H9 (cell line): Measurements from ENCODE around the gene PRKAG3. TPM values are rescaled to one million over a fixed set of nuclear protein-coding genes. Genes with fewer than 3 reads are reported as not detected.

Experiments
- DNase-seq: peaks from one replicate; pipeline ENCODE4 v3.0.0-alpha.2; 2017
- H2AFZ ChIP-seq: one replicate; pipeline ENCODE4 v1.6.1; 2013; ENCODE audit warnings: mild to moderate bottlenecking, low read length, control low read depth, moderate library complexity
- H2AK5ac ChIP-seq: 2 replicates; pipeline ENCODE4 v1.6.1; 2013; ENCODE audit warnings: low read length, control low read depth, mixed read lengths; ENCODE audit not compliant: insufficient read length
- H2BK120ac ChIP-seq: one replicate; pipeline ENCODE4 v1.6.1; 2013; ENCODE audit warnings: low read depth, mild to moderate bottlenecking, low read length, control low read depth, inconsistent platforms; ENCODE audit not compliant: poor library complexity, severe bottlenecking
- H2BK12ac ChIP-seq: 2 replicates; pipeline ENCODE4 v1.6.1; 2013; ENCODE audit warnings: low read length, control low read depth, mixed read lengths, low read depth; ENCODE audit not compliant: insufficient read length
- H2BK15ac ChIP-seq: 2 replicates; pipeline ENCODE4 v1.6.1; 2013; ENCODE audit warnings: low read depth, low read length, control low read depth
- H2BK20ac ChIP-seq: one replicate; pipeline ENCODE4 v1.6.1; 2013; ENCODE audit warnings: low read depth, mild to moderate bottlenecking, low read length, control low read depth, inconsistent platforms; ENCODE audit not compliant: poor library complexity, severe bottlenecking
- H2BK5ac ChIP-seq: 2 replicates; pipeline ENCODE4 v1.6.1; 2013; ENCODE audit warnings: low read length, control low read depth, mixed read lengths; ENCODE audit not compliant: insufficient read length
- H3K14ac ChIP-seq: 2 replicates; pipeline ENCODE4 v1.6.1; 2013; ENCODE audit warnings: low read length, control low read depth; ENCODE audit not compliant: insufficient read depth
- H3K18ac ChIP-seq: 2 replicates; pipeline ENCODE4 v1.6.1; 2013; ENCODE audit warnings: low read depth, mild to moderate bottlenecking, mixed read lengths, low read length, control low read depth; ENCODE audit not compliant: insufficient read length
- H3K23ac ChIP-seq: 2 replicates; pipeline ENCODE4 v1.6.1; 2013; ENCODE audit warnings: low read length, control low read depth, mixed read lengths, low read depth; ENCODE audit not compliant: insufficient read length
- H3K23me2 ChIP-seq: 2 replicates; pipeline ENCODE4 v1.6.1; 2013; ENCODE audit warnings: low read depth, mild to moderate bottlenecking, mixed read lengths, low read length, control low read depth; ENCODE audit not compliant: insufficient read length, poor library complexity, severe bottlenecking
- H3K27ac ChIP-seq: 2 replicates; pipeline ENCODE4 v1.5.1; 2013; ENCODE audit warnings: low read length, control low read depth, mixed read lengths, low read depth; ENCODE audit not compliant: insufficient read length
- H3K27me3 ChIP-seq: 2 replicates; pipeline ENCODE4 v1.6.1; 2013; ENCODE audit warnings: low read length, control low read depth, inconsistent platforms; ENCODE audit not compliant: insufficient read depth
- H3K4ac ChIP-seq: 2 replicates; pipeline ENCODE4 v1.6.1; 2013; ENCODE audit warnings: low read depth, mild to moderate bottlenecking, control low read depth, inconsistent platforms, low read length, moderate library complexity
- H3K4me1 ChIP-seq: 2 replicates; pipeline ENCODE4 v1.6.1; 2013; ENCODE audit warnings: low read length, control low read depth, inconsistent platforms; ENCODE audit not compliant: insufficient read depth
- H3K4me2 ChIP-seq: 2 replicates; pipeline ENCODE4 v1.6.1; 2013; ENCODE audit warnings: low read length, control low read depth, mixed read lengths; ENCODE audit not compliant: insufficient read length, insufficient read depth
- H3K56ac ChIP-seq: 2 replicates; pipeline ENCODE4 v1.6.1; 2013; ENCODE audit warnings: low read depth, mild to moderate bottlenecking, mixed read lengths, low read length, control low read depth; ENCODE audit not compliant: insufficient read length
- H3K79me1 ChIP-seq: 2 replicates; pipeline ENCODE4 v1.6.1; 2013; ENCODE audit warnings: low read depth, mild to moderate bottlenecking, moderate library complexity, low read length, control low read depth, inconsistent platforms; ENCODE audit not compliant: insufficient read depth, poor library complexity, severe bottlenecking
- H3K79me2 ChIP-seq: 2 replicates; pipeline ENCODE4 v1.6.1; 2013; ENCODE audit warnings: low read length, control low read depth, inconsistent platforms; ENCODE audit not compliant: insufficient read depth
- H3K9ac ChIP-seq: 2 replicates; pipeline ENCODE4 v1.6.1; 2013; ENCODE audit warnings: low read length, control low read depth, mixed read lengths; ENCODE audit not compliant: insufficient read length; ENCODE audit errors: extremely low read depth
- H3K9me3 ChIP-seq: one replicate; pipeline ENCODE4 v1.6.1; 2013; ENCODE audit warnings: low read depth, low read length, inconsistent platforms; ENCODE audit not compliant: control insufficient read depth
- H3T11ph ChIP-seq: one replicate; pipeline ENCODE4 v1.6.1; 2013; ENCODE audit warnings: mild to moderate bottlenecking, low read length, control low read depth, inconsistent platforms
- H4K20me1 ChIP-seq: one replicate; pipeline ENCODE4 v1.6.1; 2013; ENCODE audit not compliant: control insufficient read depth, insufficient read length, insufficient read depth
- H4K5ac ChIP-seq: 2 replicates; pipeline ENCODE4 v1.6.1; 2013; ENCODE audit warnings: low read depth, mild to moderate bottlenecking, mixed read lengths, low read length, control low read depth; ENCODE audit not compliant: insufficient read length
- H4K8ac ChIP-seq: replicated peaks from 2 replicates; pipeline ENCODE4 v1.6.1; 2013; ENCODE audit warnings: low read length, control low read depth, mixed read lengths, low read depth; ENCODE audit not compliant: insufficient read length
- H4K91ac ChIP-seq: 2 replicates; pipeline ENCODE4 v1.6.1; 2013; ENCODE audit warnings: low read depth, mild to moderate bottlenecking, moderate library complexity, mixed read lengths, low read length, control low read depth; ENCODE audit not compliant: insufficient read length
- H3K27ac Mint-ChIP-seq, 3 experiments: 2 replicates in 2 of 3; 3 replicates in 1 of 3; pipeline ENCODE4 v1.8.0; 2020 to 2021; ENCODE audit warnings: mixed read lengths in 3 of 3, mild to moderate bottlenecking in 1 of 3, moderate library complexity in 1 of 3
- H3K27me3 Mint-ChIP-seq: 2 replicates; pipeline ENCODE4 v1.8.0; 2021; ENCODE audit warnings: low read depth, mild to moderate bottlenecking, moderate library complexity, mixed read lengths
- H3K36me3 Mint-ChIP-seq, 3 experiments: 2 replicates in 2 of 3; 3 replicates in 1 of 3; pipeline ENCODE4 v1.8.0; 2020 to 2021; ENCODE audit warnings: low read depth in 3 of 3, mixed read lengths in 3 of 3; ENCODE audit not compliant: insufficient read depth in 1 of 3
- H3K4me1 Mint-ChIP-seq, 2 experiments: 2 replicates each; pipeline ENCODE4 v1.8.0; 2020; ENCODE audit warnings: mixed read lengths in 2 of 2
- H3K4me3 Mint-ChIP-seq, 2 experiments: 2 replicates in 1 of 2; 3 replicates in 1 of 2; pipeline ENCODE4 v1.8.0; 2020 to 2021; ENCODE audit warnings: mild to moderate bottlenecking in 2 of 2, mixed read lengths in 2 of 2, moderate library complexity in 1 of 2
- H3K9me3 Mint-ChIP-seq, 2 experiments: 2 replicates in 1 of 2; 3 replicates in 1 of 2; pipeline ENCODE4 v1.8.0; 2020; ENCODE audit warnings: mild to moderate bottlenecking in 2 of 2, mixed read lengths in 2 of 2, moderate library complexity in 1 of 2
- CTCF ChIP-seq: fragments of 200-600 bp; sonication (generic); conservative IDR thresholded peaks from 3 replicates; pipeline ENCODE4 v1.8.0; 2021; ENCODE audit warnings: antibody characterized with exemption, mild to moderate bottlenecking
- WGBS: extraction: QIAGEN DNeasy Blood & Tissue Kit; methylation state at CpG from one replicate; pipeline ENCODE4 v1.1.7; 2013; ENCODE audit warnings: missing lambda C conversion rate, low lambda C conversion rate, mixed read lengths; ENCODE audit not compliant: insufficient read length; ENCODE audit errors: extremely low coverage; 5-methylcytosine and 5-hydroxymethylcytosine counted together
- total RNA-seq: library from RNA; stranded (reverse); gene quantifications from 2 replicates; pipeline ENCODE4 v1.2.1, GENCODE V29; 2021

PRKAG3 gene
- total RNA-seq, 1 experiment from 2014 or later, result not detected

GRCh38 chr2:218852911-218853667 lies 21.5 kb upstream of the PRKAG3 start:
- Histone ChIP-seq H3K4ac (no peak overlapping the region), H2BK120ac (no peak overlapping the region), H4K8ac (no peak overlapping the region), H2BK15ac (no peak overlapping the region), H3K79me1 (no peaks in the 10 kb centered on the region), H3K56ac (no peak overlapping the region), H2AFZ (no peak overlapping the region), H3K23me2 (no peaks in the 10 kb centered on the region), H2BK12ac (no peak overlapping the region), H3K4me1 (no peaks in the 10 kb centered on the region; the same call in 1 of the 2 replicates), H4K91ac (no peak overlapping the region), H3K79me2 (no peaks in the 10 kb centered on the region), H2BK20ac (no peak overlapping the region), H3K9me3 (no peaks in the 10 kb centered on the region), H3K4me2 (peak overlapping the region; percentile 10), H3T11ph (no peak overlapping the region), H3K14ac (no peak overlapping the region), H3K27me3 (peaks cover 48% of the 10 kb centered on the region), H2BK5ac (no peak overlapping the region), H3K18ac (no peak overlapping the region), H3K23ac (no peak overlapping the region), H3K27ac (no peak overlapping the region), H2AK5ac (no peak overlapping the region), H4K5ac (no peak overlapping the region), H3K9ac (no peak overlapping the region), H4K20me1 (no peaks in the 10 kb centered on the region)
- Mint-ChIP-seq H3K36me3 (no peaks in the 10 kb centered on the region), H3K9me3 (peaks cover 0 to 3% of the 10 kb centered on the region in 2 experiments; a peak in 1 of 5 replicates), H3K4me1 (peaks cover 20 to 44% of the 10 kb centered on the region in 2 experiments), H3K27me3 (peaks cover 61% of the 10 kb centered on the region), H3K27ac (no peak overlapping the region), H3K4me3 (peak overlapping the region in 1 of 2 experiments; percentile 38; a peak in 1 of 5 replicates)
- WGBS, result no CpG with 5 or more reads among the region's 16 CpGs
- DNase-seq, result peak; percentile 79
- peak; percentile 92 for TF ChIP-seq CTCF
